HCT116 (cell line): ENCODE results near the gene LDB2. TPM values are rescaled to one million over a fixed set of nuclear protein-coding genes. Genes with fewer than 3 reads are reported as not detected.

ENCODE experiments used
- ATAC-seq: fragments of 200-7000 bp; cut with Tn5 transposase; 2 replicates; pipeline ENCODE4 v1.9.1; 2020; ENCODE audit warnings: mild to moderate bottlenecking, moderate library complexity
- BruUV-seq: library from RNA; stranded (reverse); fragments of 400-500 nt; replicated peaks from 2 replicates; lab custom pipeline; 2021; lab: Mats Ljungman, UMichigan
- CTCF ChIA-PET: fragments of 300-600 bp; sonication (Branson Sonifier 250); formaldehyde crosslinking; loops from one replicate; lab custom pipeline; 2021; ENCODE audit warnings: antibody characterized with exemption; lab: Charles Lee
- POLR2A ChIA-PET: fragments of 300-600, 350-600 bp; sonication (Branson Sonifier 250); formaldehyde crosslinking; loops from one replicate; lab custom pipeline; 2021; ENCODE audit warnings: antibody characterized with exemption; lab: Charles Lee
- RAD21 ChIA-PET, 2 experiments: fragments of 300-600 bp; sonication (Branson Sonifier 250); formaldehyde crosslinking; loops; one replicate each; lab custom pipeline; 2023; ENCODE audit warnings: low total read pairs in 2 of 2; ENCODE audit not compliant: uncharacterized antibody in 2 of 2, unreplicated experiment in 2 of 2, low non-redundant PET in 1 of 2; lab: Charles Lee
- DNase-seq: peaks from one replicate; pipeline ENCODE4 v3.0.0-alpha.2; 2010; ENCODE audit warnings: low read depth, low spot score
- H2AFZ ChIP-seq: fragments of 200-600 bp; shearing (Covaris generic), sonication (generic); 2 replicates; pipeline ENCODE4 v1.6.1; 2017; ENCODE audit warnings: low read depth, mixed run types, mixed read lengths, antibody characterized with exemption, low read length; ENCODE audit not compliant: poor library complexity, severe bottlenecking
- H3K27ac ChIP-seq: 2 replicates; pipeline ENCODE4 v1.5.1; 2012; ENCODE audit warnings: low read depth, low read length
- H3K27me3 ChIP-seq: fragments of 200-600 bp; sonication (generic); 2 replicates; pipeline ENCODE4 v1.6.1; 2016; ENCODE audit warnings: mixed run types, low read length, mixed read lengths; ENCODE audit not compliant: insufficient read depth
- H3K36me3 ChIP-seq, 2 experiments: fragments of 200-500 bp in 1 of 2; fragments of 200-600 bp in 1 of 2; sonication (Bioruptor generic) in 1 of 2; sonication (generic) in 1 of 2; 2 replicates each; pipeline versions ENCODE4 v1.5.1 to v1.6.1; 2014 to 2016; ENCODE audit warnings: low read length in 2 of 2, inconsistent platforms in 1 of 2, mixed read lengths in 1 of 2, mixed run types in 1 of 2; ENCODE audit not compliant: insufficient read depth in 2 of 2, control insufficient read depth in 1 of 2
- H3K4me1 ChIP-seq, 2 experiments: fragments of 200-600 bp in 1 of 2; sonication (generic) in 1 of 2; 2 replicates each; pipeline versions ENCODE4 v1.5.1 to v1.6.1; 2012 to 2017; ENCODE audit warnings: low read length in 2 of 2, inconsistent platforms in 1 of 2, mild to moderate bottlenecking in 1 of 2, mixed read lengths in 1 of 2, mixed run types in 1 of 2, moderate library complexity in 1 of 2; ENCODE audit not compliant: insufficient read depth in 2 of 2, control insufficient read depth in 1 of 2
- H3K4me2 ChIP-seq: fragments of 200-600 bp; sonication (generic); 2 replicates; pipeline ENCODE4 v1.6.1; 2017; ENCODE audit warnings: mixed run types, low read length, mixed read lengths
- H3K4me3 ChIP-seq, 2 experiments: fragments of 200-600 bp in 1 of 2; sonication (generic) in 1 of 2; replicated peaks in 1 of 2; 2 replicates each; pipeline ENCODE4 v1.5.1; 2011 to 2016; ENCODE audit warnings: low read length in 2 of 2, control low read depth in 1 of 2, low read depth in 1 of 2, mild to moderate bottlenecking in 1 of 2, mixed read lengths in 1 of 2, mixed run types in 1 of 2
- H3K79me2 ChIP-seq: fragments of 200-600 bp; sonication (generic); 2 replicates; pipeline ENCODE4 v1.6.1; 2017; ENCODE audit warnings: mild to moderate bottlenecking, mixed run types, low read length, moderate library complexity, mixed read lengths; ENCODE audit not compliant: insufficient read depth
- H3K9ac ChIP-seq: fragments of 200-600 bp; sonication (generic); 2 replicates; pipeline ENCODE4 v1.6.1; 2016; ENCODE audit warnings: low read length, mixed read lengths
- H3K9me2 ChIP-seq: fragments of 200-600 bp; sonication (generic), shearing (Covaris generic); 2 replicates; pipeline ENCODE4 v1.6.1; 2017; ENCODE audit warnings: mixed run types, mild to moderate bottlenecking, moderate library complexity; ENCODE audit not compliant: insufficient read depth
- H3K9me3 ChIP-seq, 2 experiments: fragments of 200-500 bp in 1 of 2; fragments of 200-600 bp in 1 of 2; sonication (Bioruptor generic) in 1 of 2; sonication (generic) in 1 of 2; 2 replicates each; pipeline ENCODE4 v1.6.1; 2014 to 2017; ENCODE audit warnings: low read length in 2 of 2, mixed read lengths in 2 of 2, inconsistent platforms in 1 of 2, low read depth in 1 of 2, mild to moderate bottlenecking in 1 of 2, mixed run types in 1 of 2, moderate library complexity in 1 of 2; ENCODE audit not compliant: control insufficient read depth in 1 of 2, insufficient read depth in 1 of 2
- H4K20me1 ChIP-seq: fragments of 200-600 bp; sonication (generic), shearing (Covaris generic); 2 replicates; pipeline ENCODE4 v1.6.1; 2017; ENCODE audit warnings: mixed run types, mild to moderate bottlenecking, moderate library complexity; ENCODE audit not compliant: insufficient read depth
- CEBPB ChIP-seq: IDR thresholded peaks from 2 replicates; pipeline ENCODE4 v1.6.1; 2012; ENCODE audit warnings: low read depth
- EGR1 ChIP-seq: IDR thresholded peaks from 2 replicates; pipeline ENCODE4 v1.6.1; 2012; ENCODE audit warnings: low read depth
- ELF1 ChIP-seq: IDR thresholded peaks from 2 replicates; pipeline ENCODE4 v1.6.1; 2012; ENCODE audit warnings: low read depth, borderline replicate concordance
- EZH2phosphoT487 ChIP-seq: fragments of 200-600 bp; IDR thresholded peaks from 2 replicates; pipeline ENCODE4 v1.6.1; 2018; ENCODE audit warnings: antibody characterized with exemption, borderline replicate concordance
- FOSL1 ChIP-seq: IDR thresholded peaks from 2 replicates; pipeline ENCODE4 v1.6.1; 2012; ENCODE audit warnings: low read depth
- JUND ChIP-seq: IDR thresholded peaks from 2 replicates; pipeline ENCODE4 v1.6.1; 2012
- POLR2A ChIP-seq: IDR thresholded peaks from 2 replicates; pipeline ENCODE4 v1.7.0; 2011; ENCODE audit warnings: borderline replicate concordance; ENCODE audit not compliant: insufficient read depth, insufficient read length; ENCODE audit errors: extremely low read depth
- POLR2AphosphoS5 ChIP-seq: IDR thresholded peaks from 2 replicates; pipeline ENCODE4 v1.6.1; 2011; ENCODE audit warnings: mild to moderate bottlenecking, low read depth, low read length, moderate library complexity
- SIN3A ChIP-seq: IDR thresholded peaks from 2 replicates; pipeline ENCODE4 v1.6.1; 2012; ENCODE audit warnings: low read depth
- YY1 ChIP-seq: IDR thresholded peaks from 2 replicates; pipeline ENCODE4 v1.6.1; 2011; ENCODE audit warnings: low read length, low read depth, moderate library complexity, mild to moderate bottlenecking; ENCODE audit not compliant: insufficient replicate concordance; ENCODE audit errors: extremely low read depth
- ZFX ChIP-seq: fragments of 450-650 bp; IDR thresholded peaks from 2 replicates; pipeline ENCODE4 v1.6.1; 2017
- ZNF274 ChIP-seq: fragments of 200-500 bp; sonication (Bioruptor generic); IDR thresholded peaks from 2 replicates; pipeline ENCODE4 v1.6.1; 2014; ENCODE audit warnings: mild to moderate bottlenecking, low read depth, low read length, inconsistent platforms
- intact Hi-C: fragments of 100-400 bp; cut with micrococcal nuclease; formaldehyde crosslinking; loops from 2 replicates; pipeline ENCODE4 v1.10.0; 2022
- total RNA-seq: library from RNA; stranded (reverse); gene quantifications from one replicate; pipeline ENCODE4 v1.2.1, GENCODE V29; 2021; ENCODE audit not compliant: unreplicated experiment
- TF ChIP-seq, protein P1 (sequence below): IDR thresholded peaks from 2 replicates; pipeline ENCODE4 v1.6.1; 2012

The LDB2 gene
- total RNA-seq, 1 experiment from 2014 or later, result 0.12 TPM

DNA sequence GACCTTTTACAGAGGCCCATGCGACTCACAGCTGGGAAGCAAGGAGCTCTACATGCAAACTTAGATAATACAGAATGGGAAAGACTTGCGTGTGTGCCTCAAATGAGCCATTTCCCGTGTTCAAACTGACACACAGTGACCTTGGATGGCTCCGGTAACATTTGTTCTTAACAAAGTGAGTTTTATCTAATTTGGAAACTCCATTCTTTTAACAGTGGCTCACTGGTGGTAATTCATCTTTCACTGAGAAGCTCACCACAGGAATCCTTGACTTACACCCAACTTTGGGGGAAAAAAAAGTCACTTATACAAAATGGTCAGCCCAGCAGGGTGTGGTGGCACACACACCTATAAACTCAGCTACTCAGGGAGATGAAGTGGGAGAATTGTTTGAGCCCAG is 190.6 kb downstream of the LDB2 start:
- no peak overlapping the region for H3K4me2 ChIP-seq
- no peaks in the 10 kb centered on the region for H3K4me1 ChIP-seq

DNA sequence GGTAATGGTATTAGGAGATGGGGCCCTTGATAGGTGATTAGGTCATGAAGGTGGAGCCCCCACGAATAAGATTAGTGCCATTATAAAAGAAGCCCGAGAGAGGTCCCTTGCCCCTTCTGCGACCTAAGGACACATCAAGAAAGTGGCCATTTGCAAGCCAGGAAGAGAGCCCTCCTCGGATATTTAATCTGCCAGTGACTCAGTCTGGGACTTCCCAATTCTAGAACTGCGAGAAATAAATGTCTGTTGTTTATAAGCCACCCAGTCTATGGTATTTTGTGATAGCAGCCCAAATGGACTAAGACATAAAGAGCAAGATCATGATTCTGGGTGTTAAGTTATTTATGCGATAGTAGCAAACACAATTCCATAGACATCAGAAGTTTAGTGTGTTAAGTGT is 192.2 kb downstream of the LDB2 start:
- no peaks in the 10 kb centered on the region for H4K20me1 ChIP-seq
- H3K36me3 ChIP-seq, result no peaks in the 10 kb centered on the region
- BruUV-seq, result no TSS peak
- H3K9me2 ChIP-seq, result no peaks in the 10 kb centered on the region
- H2AFZ ChIP-seq, result no peak overlapping the region
- no peak overlapping the region for H3K27ac ChIP-seq
- ChIA-PET POLR2A (no interaction called here), CTCF (no interaction called here), RAD21 (no interaction called here)
- H3K27me3 ChIP-seq, result 0 out of 2 replicates have a peak, but pooled peaks cover 3% of the 10 kb centered on the region
- H3K4me3 ChIP-seq, result no peak overlapping the region
- no peaks in the 10 kb centered on the region for H3K4me1 ChIP-seq
- DNase-seq (no peak), ATAC-seq (no peak)
- no peak overlapping the region for H3K4me2 ChIP-seq
- no peak for TF ChIP-seq CEBPB
- TF ChIP-seq YY1, result no peak
- TF ChIP-seq POLR2AphosphoS5, result no peak
- TF ChIP-seq, protein P1, sequence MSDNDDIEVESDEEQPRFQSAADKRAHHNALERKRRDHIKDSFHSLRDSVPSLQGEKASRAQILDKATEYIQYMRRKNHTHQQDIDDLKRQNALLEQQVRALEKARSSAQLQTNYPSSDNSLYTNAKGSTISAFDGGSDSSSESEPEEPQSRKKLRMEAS, result no peak
- no peak for TF ChIP-seq ELF1
- TF ChIP-seq POLR2A, result no peak
- no peak for TF ChIP-seq ZNF274
- TF ChIP-seq EZH2phosphoT487, result no peak
- no peak for TF ChIP-seq SIN3A
- no peak for TF ChIP-seq FOSL1
- no peaks in the 10 kb centered on the region for H3K79me2 ChIP-seq
- intact Hi-C loops, result no loop called here
- H3K9ac ChIP-seq, result no peak overlapping the region
- no peaks in the 10 kb centered on the region for H3K9me3 ChIP-seq

More for the DNA sequence above, 190.6 kb downstream of the LDB2 start:
- no peak overlapping the region for H2AFZ ChIP-seq
- no TSS peak for BruUV-seq
- H3K36me3 ChIP-seq, result no peaks in the 10 kb centered on the region
- H4K20me1 ChIP-seq, result no peaks in the 10 kb centered on the region
- no peak for DNase-seq
- H3K9ac ChIP-seq, result no peak overlapping the region
- TF ChIP-seq JUND (no peak), ZFX (no peak), EGR1 (no peak)
- ATAC-seq, result no peak
- RAD21 ChIA-PET, result interaction anchor here in 1 of 2 experiments (0.7 kb wide), 1 partner anchor 443 kb away, joined by 3 read pairs; no protein-coding TSS in a partner anchor
- H3K27ac ChIP-seq, result no peak overlapping the region
- CTCF ChIA-PET, result no interaction called here
- no peaks in the 10 kb centered on the region for H3K9me2 ChIP-seq
- POLR2A ChIA-PET, result no interaction called here
- no peak overlapping the region for H3K4me3 ChIP-seq
- no peaks in the 10 kb centered on the region for H3K79me2 ChIP-seq
- 0 out of 2 replicates have a peak, but pooled peaks cover 3% of the 10 kb centered on the region for H3K27me3 ChIP-seq
- no peaks in the 10 kb centered on the region for H3K9me3 ChIP-seq
- intact Hi-C loops, result no loop called here
